ENCODE measurements around the gene EXOC6B.

Gene EXOC6B

GRCh38 chr2:72825257-72826155 lies at the start of gene EXOC6B:
EXOC6B (minus strand) TSS chr2:72826033.
- peak; percentile 74 for DNase-seq (ENCODE audit: low spot score)
- FAIRE-seq, result peak; percentile 66

DNA sequence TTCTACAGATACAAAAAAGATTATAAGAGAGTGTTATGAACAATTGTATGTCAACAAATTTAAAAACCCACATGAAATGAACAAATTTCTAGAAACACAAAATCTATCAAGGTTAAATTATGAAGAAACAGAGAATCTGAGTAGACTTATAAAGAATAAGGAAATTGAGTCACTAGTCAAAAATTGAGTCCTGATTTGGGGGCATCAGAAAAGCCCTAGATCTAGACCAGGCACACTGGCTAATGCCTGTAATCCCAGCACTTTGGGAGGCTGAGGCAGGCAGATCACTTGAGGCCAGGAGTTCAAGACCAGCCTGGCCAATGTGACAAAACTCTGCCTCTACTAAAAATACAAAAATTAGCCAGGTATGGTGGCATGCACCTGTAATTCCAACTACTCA lies 46.0 kb upstream of the EXOC6B start:
- FAIRE-seq, result no peak

GRCh38 chr2:72871060-72871459 lies 45.2 kb upstream of the EXOC6B start:
- FAIRE-seq, result no peak
- no peak for DNase-seq (ENCODE audit: low spot score)

More for the DNA sequence above, 46.0 kb upstream of the EXOC6B start:
- DNase-seq (ENCODE audit: low spot score), result no peak

DNA sequence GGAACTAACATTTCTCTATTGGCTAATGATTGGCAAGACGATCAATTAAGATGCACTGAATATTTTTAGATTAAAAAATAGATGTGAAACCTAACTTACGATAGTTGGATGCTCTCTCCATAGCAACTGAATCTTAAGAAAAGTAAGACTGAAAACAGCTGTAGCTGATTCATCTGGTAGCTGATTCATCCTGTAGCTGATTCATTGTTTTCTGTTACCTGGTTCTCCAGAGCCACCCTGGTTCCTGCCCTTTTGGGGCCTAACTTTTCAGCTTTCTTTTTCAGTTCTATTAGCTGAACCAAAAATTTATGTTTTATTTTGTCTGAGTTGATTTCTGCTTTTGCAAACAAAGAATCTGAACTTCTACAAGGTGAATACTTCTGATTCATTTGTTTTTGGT lies 38.7 kb upstream of the EXOC6B start:
- FAIRE-seq (peak; percentile 84), DNase-seq (ENCODE audit: low spot score) (peak; percentile 74)

- DNase-seq (ENCODE audit: low spot score), result no peak
- no peak for FAIRE-seq
These were observed 37.2 kb upstream of the EXOC6B start for GRCh38 chr2:72863046-72863445.

GRCh38 chr2:72862239-72862988 lies 36.6 kb upstream of the EXOC6B start:
- DNase-seq (ENCODE audit: low spot score) (peak; percentile 67), FAIRE-seq (no peak)

DNA sequence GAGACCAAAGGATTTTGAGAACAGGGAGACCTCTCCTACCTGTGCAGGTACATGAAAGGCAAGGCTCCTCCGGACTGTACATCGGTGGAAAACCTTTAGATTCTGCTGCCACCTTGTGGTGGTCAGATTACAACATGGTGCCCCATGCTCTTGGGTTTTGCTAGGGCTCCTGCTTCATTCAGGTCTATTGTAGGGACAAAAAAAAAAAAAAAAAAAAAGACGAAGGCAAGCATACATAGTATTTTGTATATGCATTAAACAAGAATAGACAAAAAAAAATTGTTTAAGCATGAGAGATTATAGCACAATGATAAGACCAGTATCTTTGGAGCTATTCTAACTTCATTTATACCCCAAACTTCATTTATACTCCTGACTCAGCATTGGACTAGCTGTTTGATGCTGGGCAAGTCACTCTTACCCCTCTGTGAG lies 34.0 kb upstream of the EXOC6B start:
- peak; percentile 34 for DNase-seq (ENCODE audit: low spot score)
- no peak for FAIRE-seq

- FAIRE-seq (no peak), DNase-seq (ENCODE audit: low spot score) (no peak)
These were observed 25.5 kb upstream of the EXOC6B start for GRCh38 chr2:72851333-72851732.

- FAIRE-seq (no peak), DNase-seq (ENCODE audit: low spot score) (no peak)
These were observed 23.3 kb upstream of the EXOC6B start for GRCh38 chr2:72849138-72849462.

- no peak for FAIRE-seq
- no peak for DNase-seq (ENCODE audit: low spot score)
These were observed 22.8 kb upstream of the EXOC6B start for GRCh38 chr2:72848436-72849137.

- FAIRE-seq, result no peak
These were observed 21.9 kb upstream of the EXOC6B start for GRCh38 chr2:72847534-72848315.

DNA sequence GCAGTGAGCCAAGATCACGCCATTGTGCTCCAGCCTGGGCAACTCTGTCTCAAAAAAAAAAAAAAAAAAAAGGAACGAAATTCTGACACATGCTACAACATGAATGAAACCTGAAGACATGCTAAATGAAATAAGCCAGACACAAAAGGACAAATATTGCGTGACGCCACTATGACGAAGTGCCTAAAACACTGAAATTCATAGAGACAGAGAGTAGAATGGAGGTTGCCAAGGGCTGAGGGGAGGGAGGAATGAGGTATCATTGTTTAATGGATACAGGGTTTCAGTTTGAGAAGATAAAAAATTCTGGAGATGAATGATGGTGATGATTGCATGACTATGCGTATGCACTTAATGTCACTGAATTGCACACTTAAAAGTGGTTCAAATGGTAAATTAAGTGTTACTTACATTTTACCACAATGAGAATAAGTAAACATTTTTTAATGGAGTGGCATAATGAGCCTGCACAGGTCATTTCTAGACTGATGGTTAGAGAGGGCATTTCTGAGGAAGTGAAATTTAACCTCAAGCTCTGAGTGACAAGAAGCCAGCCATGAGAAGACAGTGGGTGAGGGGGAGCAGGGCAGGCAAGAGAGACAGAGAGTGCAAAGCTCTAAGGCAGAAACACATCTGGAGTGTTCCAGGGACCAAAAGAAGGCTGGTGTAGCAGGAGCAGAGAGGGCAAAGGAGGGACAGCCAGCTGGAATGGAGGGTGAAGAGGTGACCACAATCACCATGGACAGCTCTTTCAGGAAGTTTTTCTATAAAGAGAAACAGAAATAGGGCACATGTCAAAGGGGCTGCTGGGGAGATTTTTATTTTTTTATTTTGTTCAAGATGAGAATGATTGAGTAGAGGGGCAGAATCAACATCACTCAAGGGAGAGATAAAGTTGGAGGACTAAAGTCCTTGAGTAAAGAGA lies 20.6 kb upstream of the EXOC6B start:
- no peak for DNase-seq (ENCODE audit: low spot score)
- no peak for FAIRE-seq

More at GRCh38 chr2:72847534-72848315, 21.9 kb upstream of the EXOC6B start:
- no peak for DNase-seq (ENCODE audit: low spot score)

DNA sequence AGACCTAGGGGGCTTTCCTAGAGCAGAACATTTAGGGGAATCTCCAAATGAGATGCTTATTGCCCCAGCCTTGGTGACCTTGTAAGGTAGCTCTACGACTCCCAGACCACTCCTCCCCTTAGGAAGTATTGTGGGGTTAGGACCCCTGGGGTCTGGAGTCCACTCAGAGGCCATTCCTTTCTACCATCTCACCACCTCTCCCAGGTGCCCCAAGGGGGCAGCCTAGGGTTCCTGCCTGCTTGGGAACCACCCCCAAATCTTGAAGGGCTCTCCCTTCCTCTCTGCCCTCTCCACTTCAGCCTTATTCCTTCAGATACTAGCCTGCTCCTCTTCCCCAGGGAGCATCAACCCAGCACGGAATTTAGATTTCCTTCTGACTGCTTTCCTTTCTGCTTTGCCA lies 17.5 kb upstream of the EXOC6B start:
- DNase-seq (ENCODE audit: low spot score), result no peak
- no peak for FAIRE-seq

- DNase-seq (ENCODE audit: low spot score) (no peak), FAIRE-seq (no peak)
These were observed 15.8 kb upstream of the EXOC6B start for GRCh38 chr2:72841462-72842125.

DNA sequence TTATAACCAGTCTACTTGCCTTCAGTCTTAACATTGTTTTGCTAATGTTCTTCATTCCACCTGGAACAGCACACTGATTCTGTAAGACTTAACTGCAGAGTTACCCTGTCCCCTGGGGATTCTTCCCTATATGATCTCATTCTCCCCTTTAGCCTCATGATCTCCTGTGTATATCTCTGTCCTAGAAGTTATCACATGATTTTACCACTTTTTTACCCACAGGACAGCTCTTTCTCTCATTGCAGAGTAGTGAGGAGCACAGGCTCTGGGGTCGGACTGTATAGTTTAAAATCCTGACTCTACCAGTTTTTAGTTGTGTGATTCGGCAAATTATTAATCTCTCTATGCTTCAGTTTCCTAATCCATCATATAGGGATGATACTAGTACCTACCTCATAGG lies 14.2 kb upstream of the EXOC6B start:
- DNase-seq (ENCODE audit: low spot score), result no peak
- no peak for FAIRE-seq

DNA sequence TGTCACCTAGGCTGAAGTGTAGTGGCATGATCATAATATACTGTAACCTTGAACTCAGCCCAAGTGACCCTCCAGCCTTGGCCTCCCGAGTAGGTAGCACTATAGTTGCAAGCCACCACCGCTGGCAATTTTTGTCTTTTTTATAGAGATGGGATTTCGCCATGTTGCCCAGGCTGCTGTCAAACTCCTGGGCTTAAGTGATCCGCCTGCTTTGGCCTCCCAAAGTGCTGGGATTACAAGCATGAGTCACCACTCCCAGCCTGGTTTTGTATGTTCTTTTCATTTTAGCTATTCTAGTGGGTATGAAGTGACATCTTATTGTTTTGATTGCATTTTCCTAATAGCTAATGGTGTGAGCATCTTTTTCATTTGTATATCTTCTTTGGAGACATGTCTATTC lies 11.3 kb upstream of the EXOC6B start:
- DNase-seq (ENCODE audit: low spot score) (no peak), FAIRE-seq (no peak)

DNA sequence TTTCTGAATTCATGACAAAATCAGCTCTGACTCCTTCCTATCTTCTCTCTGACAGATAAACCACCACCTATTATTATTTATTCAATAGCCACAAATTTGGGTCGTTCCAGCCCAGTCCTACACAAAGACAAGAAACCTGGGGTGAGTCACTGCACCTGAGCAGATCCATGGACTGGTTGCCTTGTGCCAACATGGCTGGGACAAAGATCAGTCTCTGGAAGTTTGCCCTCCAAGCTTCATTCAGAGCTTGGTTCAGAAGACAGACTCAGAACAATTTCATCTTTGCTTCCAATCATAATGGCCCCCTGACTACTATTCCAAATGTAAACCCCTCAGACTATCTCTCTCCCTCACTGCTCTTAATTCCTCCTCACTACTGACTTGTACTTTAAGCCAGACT lies 9.6 kb upstream of the EXOC6B start:
- no peak for DNase-seq (ENCODE audit: low spot score)
- FAIRE-seq, result no peak

GRCh38 chr2:72834596-72834995 lies 8.8 kb upstream of the EXOC6B start:
- DNase-seq (ENCODE audit: low spot score) (no peak), FAIRE-seq (no peak)

DNA sequence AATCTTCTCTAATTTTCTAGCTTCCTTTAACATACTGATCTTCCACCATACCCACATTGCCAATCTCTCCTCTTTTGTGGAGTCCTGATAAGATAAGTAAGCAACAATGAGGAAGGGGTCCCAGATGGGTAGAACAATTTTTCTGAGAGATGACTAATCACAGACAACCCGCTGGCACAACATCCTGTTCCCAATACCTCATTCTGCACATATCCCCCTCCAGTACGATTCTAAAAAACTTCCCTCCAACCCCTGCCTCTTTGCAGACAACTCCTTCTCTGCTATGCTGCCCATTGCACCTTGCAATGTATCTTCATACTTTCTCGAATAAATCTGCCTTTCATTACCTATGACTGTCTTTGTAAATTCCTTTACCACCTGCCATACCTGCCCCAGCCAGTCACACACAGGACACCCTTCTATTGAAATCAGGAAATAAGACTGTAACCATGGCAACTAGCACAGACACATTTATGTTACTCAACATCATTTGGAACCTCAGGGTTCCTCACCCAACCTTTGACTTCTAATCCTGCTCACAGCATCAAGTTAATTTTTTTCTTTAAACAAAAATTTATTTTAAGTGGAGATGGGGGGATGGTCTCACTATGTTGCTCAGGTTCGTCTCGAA lies 7.4 kb upstream of the EXOC6B start:
- FAIRE-seq (no peak), DNase-seq (ENCODE audit: low spot score) (no peak)

All from RCC 7860 (cell line).